HuH-7.5 (cell line): ENCODE results near the gene PHF1.
"Not testable (repeated sequence)": the region's sequence is repeated elsewhere in the genome, so short reads cannot be mapped to it uniquely, and the experiment has no call there.

Experiments
- DNase-seq: peaks from one replicate; pipeline ENCODE4 v3.0.0; 2011; ENCODE audit warnings: low spot score

Gene PHF1

DNA sequence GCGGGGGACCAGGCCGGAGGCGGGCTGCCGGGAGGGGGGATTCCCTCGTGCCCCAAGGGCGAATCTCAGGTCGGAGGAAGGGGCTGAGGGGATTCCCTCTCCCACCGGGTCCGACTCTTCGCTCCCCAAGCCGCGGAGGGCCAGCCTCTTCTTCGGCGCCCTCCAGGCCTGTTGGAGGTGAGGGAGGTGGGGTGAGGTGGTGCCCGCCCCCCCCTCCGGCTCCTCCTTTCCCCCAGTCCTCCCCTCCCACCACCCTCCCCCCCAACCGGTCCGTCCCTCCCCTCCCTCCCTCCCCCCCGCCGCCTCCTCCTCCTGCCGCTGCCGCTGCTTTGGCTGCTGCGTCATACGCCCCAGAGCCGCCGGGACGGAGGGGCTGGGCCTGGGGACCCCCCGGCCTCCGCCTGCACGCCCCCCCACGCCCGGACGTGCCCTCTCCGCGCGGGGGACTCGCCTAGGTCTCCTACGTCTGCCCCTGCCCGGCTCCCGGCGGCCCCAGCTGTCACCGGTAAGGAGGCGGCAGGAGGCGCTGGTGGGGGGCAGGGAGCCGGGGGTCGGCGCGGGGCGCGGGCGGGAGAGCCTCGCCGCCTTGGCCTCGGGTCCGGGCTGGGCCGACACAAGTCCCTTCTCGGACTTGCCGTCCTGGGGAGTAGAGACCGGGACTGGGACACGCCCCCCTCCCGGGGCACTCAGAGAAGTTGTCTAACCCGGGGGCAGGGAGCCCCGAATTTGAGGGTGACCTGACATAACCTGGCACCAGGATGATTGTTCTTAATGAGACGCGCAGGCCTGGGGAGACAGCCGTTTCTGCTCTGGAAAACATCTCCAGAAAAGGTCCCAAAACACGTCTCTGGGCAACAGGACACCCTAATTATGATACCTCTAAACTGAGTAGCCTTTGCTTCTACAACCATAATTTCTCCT lies at the start of gene PHF1:
Gene PHF1 (plus strand): TSS at position 304 of the 921 bp plus-strand sequence. CDS start 1,250 bp downstream, outside the sequence.
- peak; percentile 68 for DNase-seq

DNA sequence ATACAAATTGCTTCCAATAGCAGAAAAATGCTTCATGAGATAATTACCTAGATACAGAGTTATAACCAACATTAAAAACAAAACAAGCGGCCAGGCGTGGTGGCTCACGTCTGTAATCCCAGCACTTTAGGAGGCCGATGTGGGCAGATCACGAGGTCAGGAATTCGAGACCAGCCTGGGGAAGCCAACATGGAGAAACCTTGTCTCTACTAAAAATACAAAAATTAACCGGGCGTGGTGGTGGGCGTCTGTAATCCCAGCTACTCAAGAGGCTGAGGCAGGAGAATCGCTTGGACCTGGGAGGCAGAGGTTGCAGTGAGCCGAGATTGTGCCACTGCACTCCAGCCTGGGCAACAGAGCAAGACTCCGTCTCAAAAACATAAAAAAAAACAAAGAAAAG lies 47.3 kb upstream of the PHF1 start:
- DNase-seq: not testable (repeated sequence)

- not testable (repeated sequence) for DNase-seq
These were observed 46.2 kb upstream of the PHF1 start for GRCh38 chr6:33364475-33365205.

DNA sequence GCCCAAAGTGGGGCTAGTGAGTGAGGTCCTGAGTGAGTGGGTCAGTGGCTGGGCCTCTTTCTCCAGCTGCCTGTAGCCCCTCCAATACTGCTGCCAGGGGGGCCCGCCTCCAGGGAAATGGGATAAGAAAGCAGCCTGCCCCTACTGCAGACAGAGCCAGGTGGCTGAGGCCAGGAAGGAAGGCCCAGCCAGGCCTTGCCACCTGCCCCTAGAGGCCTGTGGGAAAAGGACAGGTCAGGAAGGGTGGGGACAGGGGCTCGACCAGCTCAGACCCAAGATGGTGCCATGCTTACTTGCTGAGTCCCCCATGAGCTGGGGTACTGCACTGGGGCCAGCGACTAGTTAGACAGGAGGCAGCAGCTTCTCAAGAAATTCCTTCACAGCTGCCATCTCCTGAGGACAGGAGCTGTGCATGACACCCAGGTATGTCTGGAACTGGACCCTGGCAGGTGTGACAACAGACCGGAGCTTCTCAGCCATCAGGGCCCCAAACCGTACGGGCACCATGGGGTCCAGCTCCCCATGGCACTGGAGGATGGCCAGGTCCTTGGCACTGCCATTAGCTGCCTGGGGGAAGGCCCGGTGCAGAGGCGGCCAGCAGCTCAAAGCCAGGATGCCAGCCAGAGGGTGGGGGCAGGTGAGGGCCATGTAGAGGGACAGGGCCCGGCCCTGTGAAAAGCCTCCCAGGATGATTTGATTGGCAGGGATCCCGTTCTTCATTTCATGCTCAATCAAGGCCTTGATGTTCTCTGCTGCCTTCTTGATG lies 45.4 kb upstream of the PHF1 start:
- DNase-seq: not testable (repeated sequence)

GRCh38 chr6:33367009-33367714 lies 43.7 kb upstream of the PHF1 start:
- no peak for DNase-seq

DNA sequence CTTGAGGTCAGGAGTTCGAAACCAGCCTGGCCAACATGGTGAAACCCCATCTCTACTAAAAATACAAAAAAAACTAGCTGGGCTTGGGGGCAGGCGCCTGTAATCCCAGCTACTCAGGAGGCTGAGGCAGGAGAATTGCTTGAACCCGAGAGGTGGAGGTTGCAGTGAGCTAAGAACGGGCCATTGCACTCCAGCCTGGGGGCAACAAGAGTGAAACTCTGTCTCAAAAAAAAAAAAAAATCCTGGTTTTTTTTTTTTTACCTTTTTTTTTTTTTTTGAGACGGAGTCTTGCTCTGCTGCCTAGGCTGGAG lies 43.1 kb upstream of the PHF1 start:
- DNase-seq: not testable (repeated sequence)

DNA sequence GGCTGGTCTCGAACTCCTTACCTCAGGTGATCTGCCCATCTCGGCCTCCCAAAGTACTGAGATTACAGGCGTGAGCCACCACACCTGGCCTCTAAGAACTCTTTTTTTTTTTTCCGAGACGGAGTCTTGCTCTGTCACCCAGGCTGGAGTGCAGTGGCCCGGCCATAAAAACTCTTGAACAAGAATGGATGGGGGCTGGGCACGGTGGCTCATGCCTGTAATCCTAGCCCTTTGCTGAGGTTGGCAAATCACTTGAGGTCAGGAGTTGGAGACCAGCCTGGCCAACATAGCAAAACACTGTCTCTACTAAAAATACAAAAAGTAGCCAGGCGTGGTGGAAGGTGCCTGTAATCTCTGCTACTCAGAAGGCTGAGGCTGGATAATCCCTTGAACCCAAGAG lies 38.9 kb upstream of the PHF1 start:
- not testable (repeated sequence) for DNase-seq

DNA sequence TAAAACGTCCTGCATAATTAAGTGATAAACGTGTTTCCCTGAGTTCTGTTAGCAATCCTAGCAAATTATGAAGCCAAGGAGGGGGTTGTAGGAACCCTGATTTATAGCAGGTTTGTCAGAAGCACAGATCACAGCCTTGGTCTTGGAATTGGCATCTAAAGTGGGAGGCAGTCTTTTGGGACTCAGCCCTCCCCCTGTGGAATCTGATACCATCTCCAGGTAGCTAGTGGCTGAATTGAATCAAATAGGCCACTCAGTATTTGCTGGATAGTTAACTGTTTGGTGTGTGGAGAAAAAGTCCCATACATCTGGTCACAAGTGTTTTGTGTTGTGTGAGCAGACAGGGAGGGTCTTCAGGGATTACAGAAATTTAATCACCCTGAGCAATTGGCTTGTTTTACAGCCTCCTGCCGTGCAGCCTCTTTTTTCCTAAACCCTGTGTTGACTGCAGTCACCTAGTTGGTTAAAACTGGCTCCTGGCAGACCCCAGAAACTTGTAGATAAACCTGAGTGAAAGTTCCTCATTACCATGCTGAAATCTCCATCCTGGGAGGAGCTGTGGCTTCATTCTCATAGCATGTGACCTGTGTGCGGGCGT lies 38.2 kb upstream of the PHF1 start:
- no peak for DNase-seq

- DNase-seq: no peak
These were observed 36.6 kb upstream of the PHF1 start for GRCh38 chr6:33373960-33374910.

DNA sequence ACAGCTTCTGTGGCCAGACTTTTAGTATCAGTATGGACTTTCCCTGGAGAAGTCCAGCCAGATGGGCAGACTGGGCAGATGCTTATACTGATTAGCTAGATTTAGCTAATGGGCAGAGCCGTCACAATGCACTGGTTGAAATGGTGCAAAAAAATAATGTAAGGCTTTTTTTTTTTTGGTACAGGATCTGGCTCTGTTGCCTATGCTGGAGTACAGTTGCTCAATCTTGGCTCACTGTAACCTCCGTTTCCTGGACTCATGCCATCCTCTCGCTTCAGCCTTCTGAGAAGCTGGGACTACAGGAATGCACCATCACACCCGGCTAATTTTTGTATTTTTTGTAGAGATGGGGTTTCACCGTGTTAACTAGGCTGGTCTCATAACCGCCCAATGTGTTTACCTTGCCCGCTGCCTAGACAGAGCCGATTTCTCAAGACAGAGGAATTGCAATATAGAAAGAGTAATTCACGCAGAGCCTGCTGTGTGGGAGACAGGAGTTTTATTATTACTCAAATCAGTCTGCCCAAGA lies 35.6 kb upstream of the PHF1 start:
- no peak for DNase-seq

DNA sequence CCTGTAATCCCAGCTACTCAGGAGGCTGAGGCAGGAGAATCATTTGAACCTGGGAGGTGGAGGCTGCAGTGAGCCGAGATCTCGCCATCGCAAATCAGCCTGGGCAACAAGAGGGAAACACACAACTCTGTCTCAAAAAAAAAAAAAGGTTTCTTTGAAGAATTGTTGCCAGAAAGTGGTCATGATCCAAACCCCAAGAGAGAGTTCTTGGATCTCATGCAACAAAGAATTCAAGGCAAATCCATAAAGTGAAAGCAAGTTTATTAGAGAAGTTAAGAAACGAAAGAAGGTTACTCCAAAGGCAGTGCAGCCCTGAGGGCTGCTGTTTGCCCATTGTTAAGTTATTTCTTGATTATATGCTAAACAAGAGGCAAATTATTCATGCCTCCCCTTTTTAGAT lies 33.6 kb upstream of the PHF1 start:
- no peak for DNase-seq

DNA sequence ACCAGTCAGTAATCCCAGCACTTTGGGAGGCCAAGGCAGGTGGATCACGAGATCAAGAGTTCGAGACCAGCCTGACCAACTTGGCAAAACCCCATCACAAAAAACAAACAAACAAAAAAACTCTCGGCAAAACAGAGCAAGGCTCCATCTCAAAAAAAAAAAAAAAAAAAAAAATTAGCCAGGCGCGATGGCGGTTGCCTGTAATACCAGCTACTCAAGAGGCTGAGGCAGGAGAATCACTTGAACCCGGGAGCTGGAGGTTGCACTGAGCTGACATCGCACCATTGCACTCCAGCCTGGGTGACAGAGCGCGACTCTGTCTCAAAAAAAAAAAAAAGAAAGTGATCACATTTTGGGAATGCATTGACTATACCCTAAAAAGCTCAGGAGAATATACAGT lies 31.6 kb upstream of the PHF1 start:
- not testable (repeated sequence) for DNase-seq

- no peak for DNase-seq
These were observed 30.4 kb upstream of the PHF1 start for GRCh38 chr6:33380272-33380981.

- DNase-seq: no peak
These were observed 27.2 kb upstream of the PHF1 start for GRCh38 chr6:33383427-33384185.

DNA sequence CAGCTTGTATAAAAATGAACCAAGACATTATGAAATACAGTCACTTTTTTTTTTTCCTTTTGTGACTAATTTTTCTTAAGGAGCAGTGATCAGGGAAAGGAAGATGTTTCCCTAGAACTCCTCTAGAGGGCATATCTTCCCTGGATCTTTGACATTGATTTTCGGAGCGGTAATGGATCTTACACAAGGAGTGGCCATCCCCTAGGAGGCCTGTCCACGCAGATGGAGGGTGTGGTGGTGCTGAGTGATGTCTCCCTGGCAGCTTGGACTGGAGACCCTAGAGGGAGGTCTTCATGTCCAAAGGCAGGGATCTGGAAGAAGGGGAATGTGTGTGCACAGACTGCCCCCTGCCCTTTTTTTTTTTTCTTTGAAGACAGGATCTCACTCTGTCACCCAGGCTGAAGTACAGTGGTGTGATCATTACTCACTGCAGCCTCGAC lies 26.2 kb upstream of the PHF1 start:
- no peak for DNase-seq

GRCh38 chr6:33390173-33390572 lies 20.6 kb upstream of the PHF1 start:
- no peak for DNase-seq

DNA sequence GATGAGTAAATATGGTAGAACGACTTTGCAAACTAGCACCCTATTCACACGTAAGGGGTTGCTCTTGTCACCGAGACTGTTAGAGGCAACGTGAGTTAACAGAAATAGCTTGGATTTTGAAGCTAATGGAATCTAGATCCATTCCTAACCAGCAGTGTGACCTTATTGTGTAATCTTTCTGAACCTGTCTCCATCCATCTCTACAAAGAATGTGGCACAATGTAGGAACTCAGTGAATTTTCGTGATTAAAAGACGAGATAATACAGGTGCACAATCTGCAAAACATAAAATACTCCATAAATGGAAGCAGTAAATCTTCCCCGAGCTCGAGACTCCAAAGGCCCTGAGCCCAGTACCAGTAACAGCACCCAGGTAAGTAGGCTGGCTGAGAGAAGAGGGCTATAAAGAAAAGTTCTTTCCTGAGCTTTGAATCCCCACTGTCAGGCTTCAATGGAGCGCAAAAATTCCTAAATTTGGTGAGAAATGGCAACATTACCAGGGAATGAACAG lies 20.0 kb upstream of the PHF1 start:
- DNase-seq: no peak

DNA sequence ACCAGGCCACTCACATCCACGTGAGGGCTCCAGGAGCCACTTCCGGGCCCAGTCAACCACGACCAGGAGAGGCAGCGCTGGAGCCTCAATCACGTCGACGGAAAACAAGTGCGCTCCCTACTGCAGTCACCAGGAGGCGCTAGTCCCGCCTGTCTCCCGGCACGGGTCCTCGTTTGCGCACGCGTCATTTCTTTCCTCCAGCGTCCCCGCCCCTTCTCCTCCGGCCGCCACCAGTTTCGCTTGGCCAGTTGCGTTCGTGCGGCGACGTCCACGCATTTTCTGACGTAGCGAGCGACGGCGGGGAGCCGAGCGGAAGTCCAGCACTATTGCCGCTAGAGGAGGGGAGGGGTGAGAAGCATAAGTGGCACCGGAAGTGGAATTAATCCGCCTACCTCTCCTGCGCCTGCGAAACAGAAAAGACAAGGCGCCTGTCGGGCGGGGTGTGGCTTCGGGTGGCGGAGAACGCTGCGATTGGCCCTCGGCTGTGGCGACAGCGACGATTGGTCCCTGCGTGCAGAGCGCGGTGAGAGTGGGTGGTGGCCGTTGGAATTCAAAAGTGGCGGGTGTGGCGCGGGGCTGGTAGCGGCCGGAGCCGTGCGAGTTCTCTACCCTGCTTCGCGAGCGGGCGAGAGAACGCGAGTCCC lies 19.4 kb upstream of the PHF1 start, which contains the start of gene KIFC1:
Gene KIFC1 (plus strand): TSS at position 546 of the 644 bp plus-strand sequence. CDS start 163 bp downstream, outside the sequence.
- DNase-seq: peak; percentile 83
